ENCODE data around the gene KCNH8. TPM values are rescaled to one million over a fixed set of nuclear protein-coding genes. Genes with fewer than 3 reads are reported as not detected.

The KCNH8 gene
- total and polyA plus RNA-seq, 2 of the 4 experiments (the other 2 are of a cell fraction), result not detected

GRCh38 chr3:19396726-19397125 is 248.4 kb downstream of the KCNH8 start:
- H3K4me3 ChIP-seq (ENCODE audit: insufficient read depth, low read depth, low read length), result no peak overlapping the region
- H3K4me1 ChIP-seq (ENCODE audit: control insufficient read depth, insufficient read depth, low read length), result no peaks in the 10 kb centered on the region
- H2AK9ac ChIP-seq (replicated peaks; ENCODE audit: low read depth, low read length, poor library complexity), result no peak overlapping the region
- no peak overlapping the region for H2BK5ac ChIP-seq (ENCODE audit: low read depth, low read length, poor library complexity, severe bottlenecking)
- no peaks in the 10 kb centered on the region for H3K79me1 ChIP-seq (ENCODE audit: low read depth in 1 of 2, low read length in 2 of 2)
- no peak overlapping the region for H3K14ac ChIP-seq (replicated peaks; ENCODE audit: low read depth, low read length)
- H4K5ac ChIP-seq (ENCODE audit: low read depth, low read length), result no peak overlapping the region
- no peak overlapping the region for H3K4ac ChIP-seq (ENCODE audit: low read depth, low read length)
- H3K4me2 ChIP-seq (ENCODE audit: low read depth, low read length), result no peak overlapping the region
- no peak for TF ChIP-seq FOS (IDR thresholded peaks at IDR 0.05; ENCODE audit: low read depth, low read length)
- TF ChIP-seq BHLHE40 (IDR thresholded peaks at IDR 0.05; ENCODE audit: low read depth, low read length), result no peak
- TF ChIP-seq RCOR1 (IDR thresholded peaks at IDR 0.05; ENCODE audit: insufficient replicate concordance, low read length), result no peak
- TF ChIP-seq CEBPB (IDR thresholded peaks at IDR 0.05; ENCODE audit: low read depth, low read length), result no peak
- TF ChIP-seq RFX5 (IDR thresholded peaks at IDR 0.05; ENCODE audit: low read depth, low read length), result no peak
- TF ChIP-seq RAD21 (IDR thresholded peaks at IDR 0.05; ENCODE audit: low read length), result no peak
- no peak for TF ChIP-seq NFE2L2 (IDR thresholded peaks at IDR 0.05; ENCODE audit: low read depth, low read length)
- TF ChIP-seq USF2 (IDR thresholded peaks at IDR 0.05; ENCODE audit: low read depth, low read length), result no peak
- no peak for TF ChIP-seq CHD1 (IDR thresholded peaks at IDR 0.05; ENCODE audit: low read depth, low read length)
- TF ChIP-seq CTCF (conservative IDR thresholded peaks at IDR 0.05; ENCODE audit: low read depth, low read length), result no peak
- TF ChIP-seq SMC3 (IDR thresholded peaks at IDR 0.05; ENCODE audit: low read depth, low read length), result no peak
- TF ChIP-seq ELK1 (IDR thresholded peaks at IDR 0.05; ENCODE audit: borderline replicate concordance, low read depth, low read length), result no peak
- TF ChIP-seq MAFK (IDR thresholded peaks at IDR 0.05; ENCODE audit: low read depth, low read length), result no peak
- TF ChIP-seq MXI1 (IDR thresholded peaks at IDR 0.05; ENCODE audit: borderline replicate concordance, low read depth, low read length), result no peak
- TF ChIP-seq MAZ (IDR thresholded peaks at IDR 0.05; ENCODE audit: borderline replicate concordance, low read depth, low read length), result no peak
- no peak for TF ChIP-seq POLR2A (IDR thresholded peaks at IDR 0.05; ENCODE audit: low read depth, low read length)
- H4K91ac ChIP-seq (ENCODE audit: insufficient read depth, low read depth, low read length), result no peak overlapping the region
- WGBS, 2 experiments (ENCODE audit: extremely low coverage in 2 of 2, insufficient read length in 1 of 2), result no CpG with 5 or more reads among the region's 2 CpGs
- no peak overlapping the region for H3K9ac ChIP-seq (ENCODE audit: low read depth, low read length)
- BruUV-seq (replicated peaks), result no TSS peak
- no peak overlapping the region for H2BK15ac ChIP-seq (ENCODE audit: low read depth, low read length)
- CTCF ChIA-PET, result no interaction called here
- no peak overlapping the region for H3K56ac ChIP-seq (ENCODE audit: extremely low read depth, insufficient read depth, low read length)
- H2AK5ac ChIP-seq (ENCODE audit: low read depth, low read length), result no peak overlapping the region
- H3K27me3 ChIP-seq (ENCODE audit: control insufficient read depth, insufficient read depth, low read length), result no peaks in the 10 kb centered on the region
- dilution Hi-C loops (cut with HindIII; ENCODE audit: low sequenced_read_pairs, unreplicated experiment), result no loop called here
- H2BK120ac ChIP-seq (ENCODE audit: low read depth, low read length), result no peak overlapping the region
- no peak overlapping the region for H3K23ac ChIP-seq (ENCODE audit: low read depth, low read length)
- H3K9me1 ChIP-seq (ENCODE audit: insufficient read depth, low read length), result no peaks in the 10 kb centered on the region
- in situ Hi-C loops (cut with MboI; ENCODE audit: low sequenced_read_pairs), result no loop called here
- no peak overlapping the region for H3K27ac ChIP-seq (ENCODE audit: insufficient read depth, low read length)
- H2AFZ ChIP-seq (replicated peaks; ENCODE audit: low read length, poor library complexity), result no peak overlapping the region
- intact Hi-C loops (cut with micrococcal nuclease), result no loop called here
- no peak for ATAC-seq (ENCODE audit: low read depth)
- no peak overlapping the region for H4K8ac ChIP-seq (ENCODE audit: low read depth in 2 of 2, low read length in 2 of 2)
- H3K36me3 ChIP-seq (ENCODE audit: control insufficient read depth, insufficient read depth, low read length), result no peaks in the 10 kb centered on the region
- H2BK20ac ChIP-seq (ENCODE audit: low read depth, low read length), result no peak overlapping the region
- DNase-seq, result no peak
- no peaks in the 10 kb centered on the region for H4K20me1 ChIP-seq (ENCODE audit: insufficient read depth, low read length)
- H3K9me3 ChIP-seq (ENCODE audit: control insufficient read depth, insufficient read depth, low read length), result peaks cover 5% of the 10 kb centered on the region
- POLR2A ChIA-PET (ENCODE audit: unreplicated experiment), result no interaction called here
- H3K18ac ChIP-seq (ENCODE audit: low read depth, low read length), result no peak overlapping the region
